HepG2 (cell line): ENCODE data around the gene RDH14. TPM values are rescaled to one million over a fixed set of nuclear protein-coding genes. Genes with fewer than 3 reads are reported as not detected.

Experiments used
- FOSL2 ChIP-seq: sonication (generic); formaldehyde crosslinking; IDR thresholded peaks from 2 replicates; pipeline ENCODE4 v1.4.0; 2020; ENCODE audit warnings: missing genetic modification reagents
- MAZ ChIP-seq, 2 experiments: sonication (generic) in 1 of 2; formaldehyde crosslinking in 1 of 2; IDR thresholded peaks; 2 replicates each; pipeline versions ENCODE4 v1.5.0 to v1.6.1; 2012 to 2020; ENCODE audit warnings: low read depth in 2 of 2, mild to moderate bottlenecking in 2 of 2, borderline replicate concordance in 1 of 2, improper control_type of control experiment in 1 of 2, low read length in 1 of 2, missing genetic modification reagents in 1 of 2, moderate library complexity in 1 of 2
- PCBP1 ChIP-seq: fragments of 200-400 bp; formaldehyde crosslinking; IDR thresholded peaks from 2 replicates; pipeline ENCODE4 v1.6.1; 2017; ENCODE audit warnings: mild to moderate bottlenecking, low read depth, low read length, borderline replicate concordance
- TEAD3 ChIP-seq: optimal IDR thresholded peaks from 2 replicates; pipeline ENCODE3; 2016; ENCODE audit warnings: borderline replicate concordance
- ZNF20 ChIP-seq: sonication (generic); formaldehyde crosslinking; IDR thresholded peaks from 2 replicates; pipeline ENCODE4 v1.4.0; 2020; ENCODE audit warnings: mild to moderate bottlenecking, moderate library complexity, missing genetic modification reagents
- ZNF468 ChIP-seq: sonication (generic); formaldehyde crosslinking; IDR thresholded peaks from 2 replicates; pipeline ENCODE4 v1.8.0; 2022; ENCODE audit warnings: mild to moderate bottlenecking, moderate library complexity, missing genetic modification reagents
- ZNF546 ChIP-seq: sonication (generic); formaldehyde crosslinking; conservative IDR thresholded peaks from 2 replicates; pipeline ENCODE4 v1.8.1; 2023; ENCODE audit warnings: mild to moderate bottlenecking, missing genetic modification reagents
- ZSCAN31 ChIP-seq: sonication (generic); formaldehyde crosslinking; IDR thresholded peaks from 2 replicates; pipeline ENCODE4 v1.5.0; 2020; ENCODE audit warnings: low read depth, mild to moderate bottlenecking, missing genetic modification reagents
- polyA plus RNA-seq, 8 experiments: library from polyadenylated mRNA; depleted of rRNA in 3 of 8; stranded (reverse) in 7 of 8; unstranded in 1 of 8; fragments of >200 nt; fragmentation: Illumina TruSeq in 4 of 8; extraction: Trizol in 4 of 8; gene quantifications; 2 replicates each; pipeline versions ENCODE4 v1.2.1 to v1.2.3, GENCODE V29; 2011 to 2016; ENCODE audit warnings: low read depth in 4 of 8, missing spikeins in 1 of 8, mixed read lengths in 1 of 8; ENCODE audit not compliant: insufficient read depth in 1 of 8
- total RNA-seq, 5 experiments: library from RNA; depleted of rRNA; stranded (reverse); fragments of >200 nt; fragmentation: Illumina TruSeq; extraction: Trizol; gene quantifications; 2 replicates each; pipeline ENCODE4 v1.2.3, GENCODE V29; 2016; ENCODE audit warnings: low read depth in 1 of 5
- TF ChIP-seq, protein P1 (sequence below): sonication (generic); formaldehyde crosslinking; IDR thresholded peaks from 2 replicates; pipeline ENCODE4 v1.4.0; 2020; ENCODE audit warnings: mild to moderate bottlenecking, missing genetic modification reagents
- TF ChIP-seq, protein P2 (sequence below): sonication (generic); IDR thresholded peaks from 2 replicates; pipeline ENCODE4 v1.6.1; 2016; ENCODE audit warnings: low read depth, borderline replicate concordance
- TF ChIP-seq, protein P3 (sequence below): sonication (generic); formaldehyde crosslinking; IDR thresholded peaks from 2 replicates; pipeline ENCODE4 v1.4.0; 2020; ENCODE audit warnings: missing genetic modification reagents, borderline replicate concordance
- TF ChIP-seq, protein P4 (sequence below): sonication (generic); formaldehyde crosslinking; IDR thresholded peaks from 2 replicates; pipeline ENCODE4 v1.4.0; 2020; ENCODE audit warnings: missing genetic modification reagents
- TF ChIP-seq, protein P5 (sequence below): sonication (generic); formaldehyde crosslinking; IDR thresholded peaks from 2 replicates; pipeline ENCODE4 v1.4.0; 2020; ENCODE audit warnings: missing genetic modification reagents, mild to moderate bottlenecking, borderline replicate concordance

The RDH14 gene
- total and polyA plus RNA-seq, 2 of the 13 experiments (the other 11 are each of a cell fraction or from before 2014, with no cell fraction given), result 27.4 to 39.9 TPM

DNA sequence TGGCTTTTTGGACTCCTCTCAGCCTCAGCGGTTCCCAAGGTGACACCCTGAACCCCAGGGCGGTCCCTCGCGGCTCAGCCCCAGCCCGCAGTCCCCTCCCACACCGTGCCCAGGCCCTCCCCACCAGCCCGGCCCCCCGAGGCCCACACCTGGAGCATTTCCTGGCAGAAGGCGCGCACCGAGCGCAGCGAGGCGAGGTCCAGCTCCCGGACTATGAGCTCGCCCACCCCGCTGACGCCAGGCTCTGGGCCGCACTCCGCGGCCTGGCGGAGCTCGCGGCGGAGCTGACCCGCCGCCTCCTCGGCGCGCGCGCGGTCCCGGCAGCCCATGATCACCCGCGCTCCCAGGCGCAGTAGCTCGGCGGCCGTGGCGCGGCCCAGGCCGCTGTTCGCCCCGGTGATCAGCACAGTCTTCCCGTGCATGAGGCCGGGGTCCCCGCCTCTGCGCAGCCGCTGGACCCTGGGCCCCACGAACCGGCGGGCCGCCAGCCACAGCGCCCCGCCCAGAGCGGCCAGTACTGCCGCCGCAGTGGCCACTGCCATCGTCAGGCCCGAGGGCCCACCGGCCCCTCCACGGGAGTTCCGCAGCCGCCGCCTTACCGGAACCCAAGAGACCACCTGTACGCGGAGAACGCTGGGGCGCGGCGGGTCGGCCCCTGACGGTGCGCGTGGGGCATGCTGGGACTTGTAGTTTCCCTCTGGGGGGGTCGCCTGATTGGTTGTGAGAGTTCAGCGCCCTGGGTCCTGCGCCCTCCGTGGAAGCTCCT, at the start of gene RDH14 (continued):
- TF ChIP-seq, protein P1, sequence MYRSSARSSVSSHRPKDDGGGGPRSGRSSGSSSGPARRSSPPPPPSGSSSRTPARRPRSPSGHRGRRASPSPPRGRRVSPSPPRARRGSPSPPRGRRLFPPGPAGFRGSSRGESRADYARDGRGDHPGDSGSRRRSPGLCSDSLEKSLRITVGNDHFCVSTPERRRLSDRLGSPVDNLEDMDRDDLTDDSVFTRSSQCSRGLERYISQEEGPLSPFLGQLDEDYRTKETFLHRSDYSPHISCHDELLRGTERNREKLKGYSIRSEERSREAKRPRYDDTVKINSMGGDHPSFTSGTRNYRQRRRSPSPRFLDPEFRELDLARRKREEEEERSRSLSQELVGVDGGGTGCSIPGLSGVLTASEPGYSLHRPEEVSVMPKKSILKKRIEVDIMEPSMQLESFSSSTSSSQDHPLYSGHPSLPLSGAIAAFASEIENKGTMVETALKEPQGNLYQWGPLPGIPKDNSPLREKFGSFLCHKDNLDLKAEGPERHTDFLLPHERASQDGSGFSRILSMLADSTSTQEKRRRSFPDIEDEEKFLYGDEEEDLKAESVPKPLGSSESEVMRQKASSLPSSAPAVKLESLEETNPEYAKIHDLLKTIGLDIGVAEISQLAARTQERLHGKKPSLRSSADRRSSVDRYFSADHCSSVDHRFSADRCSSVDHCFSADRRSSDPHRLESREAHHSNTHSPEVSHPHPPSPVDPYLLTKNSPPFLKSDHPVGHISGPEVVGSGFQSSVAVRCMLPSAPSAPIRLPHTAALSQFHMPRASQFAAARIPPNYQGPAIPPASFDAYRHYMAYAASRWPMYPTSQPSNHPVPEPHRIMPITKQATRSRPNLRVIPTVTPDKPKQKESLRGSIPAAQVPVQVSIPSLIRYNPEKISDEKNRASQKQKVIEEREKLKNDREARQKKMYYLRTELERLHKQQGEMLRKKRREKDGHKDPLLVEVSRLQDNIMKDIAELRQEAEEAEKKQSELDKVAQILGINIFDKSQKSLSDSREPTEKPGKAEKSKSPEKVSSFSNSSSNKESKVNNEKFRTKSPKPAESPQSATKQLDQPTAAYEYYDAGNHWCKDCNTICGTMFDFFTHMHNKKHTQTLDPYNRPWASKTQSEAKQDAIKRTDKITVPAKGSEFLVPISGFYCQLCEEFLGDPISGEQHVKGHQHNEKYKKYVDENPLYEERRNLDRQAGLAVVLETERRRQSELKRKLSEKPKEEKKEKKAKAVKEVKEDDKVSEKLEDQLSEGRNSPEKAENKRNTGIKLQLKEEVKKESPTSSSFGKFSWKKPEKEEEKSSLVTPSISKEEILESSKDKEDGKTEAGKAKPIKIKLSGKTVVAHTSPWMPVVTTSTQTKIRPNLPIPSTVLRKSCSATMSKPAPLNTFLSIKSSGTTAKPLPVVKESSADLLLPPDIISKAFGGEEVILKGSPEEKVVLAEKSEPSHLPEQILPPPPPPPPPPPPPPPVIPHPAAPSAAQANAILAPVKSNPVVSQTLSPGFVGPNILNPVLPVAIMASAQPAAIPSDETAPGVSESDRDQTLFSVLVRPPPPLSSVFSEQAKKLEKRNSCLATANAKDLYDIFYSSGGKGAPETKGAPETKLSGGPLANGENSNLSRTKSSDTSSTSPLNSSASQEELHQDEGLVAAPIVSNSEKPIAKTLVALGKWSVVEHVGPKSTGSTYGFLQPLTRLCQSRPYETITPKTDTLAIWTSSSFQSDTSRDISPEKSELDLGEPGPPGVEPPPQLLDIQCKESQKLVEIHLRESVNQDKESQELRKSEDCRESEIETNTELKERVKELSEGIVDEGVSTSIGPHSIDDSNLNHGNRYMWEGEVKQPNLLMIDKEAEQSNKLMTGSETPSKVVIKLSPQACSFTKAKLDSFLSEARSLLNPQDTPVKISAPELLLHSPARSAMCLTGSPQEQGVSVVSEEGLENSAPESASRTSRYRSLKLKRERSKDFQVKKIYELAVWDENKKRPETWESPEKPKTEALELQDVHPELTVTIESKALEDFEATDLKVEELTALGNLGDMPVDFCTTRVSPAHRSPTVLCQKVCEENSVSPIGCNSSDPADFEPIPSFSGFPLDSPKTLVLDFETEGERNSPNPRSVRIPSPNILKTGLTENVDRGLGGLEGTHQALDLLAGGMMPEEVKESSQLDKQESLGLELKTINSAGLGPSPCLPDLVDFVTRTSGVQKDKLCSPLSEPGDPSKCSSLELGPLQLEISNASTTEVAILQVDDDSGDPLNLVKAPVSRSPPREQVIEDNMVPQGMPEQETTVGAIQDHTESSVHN, result no peak; the same call in 1 of the 2 replicates
- TF ChIP-seq, protein P2, sequence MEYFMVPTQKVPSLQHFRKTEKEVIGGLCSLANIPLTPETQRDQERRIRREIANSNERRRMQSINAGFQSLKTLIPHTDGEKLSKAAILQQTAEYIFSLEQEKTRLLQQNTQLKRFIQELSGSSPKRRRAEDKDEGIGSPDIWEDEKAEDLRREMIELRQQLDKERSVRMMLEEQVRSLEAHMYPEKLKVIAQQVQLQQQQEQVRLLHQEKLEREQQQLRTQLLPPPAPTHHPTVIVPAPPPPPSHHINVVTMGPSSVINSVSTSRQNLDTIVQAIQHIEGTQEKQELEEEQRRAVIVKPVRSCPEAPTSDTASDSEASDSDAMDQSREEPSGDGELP, result peak; percentile 91
- TF ChIP-seq, protein P3, sequence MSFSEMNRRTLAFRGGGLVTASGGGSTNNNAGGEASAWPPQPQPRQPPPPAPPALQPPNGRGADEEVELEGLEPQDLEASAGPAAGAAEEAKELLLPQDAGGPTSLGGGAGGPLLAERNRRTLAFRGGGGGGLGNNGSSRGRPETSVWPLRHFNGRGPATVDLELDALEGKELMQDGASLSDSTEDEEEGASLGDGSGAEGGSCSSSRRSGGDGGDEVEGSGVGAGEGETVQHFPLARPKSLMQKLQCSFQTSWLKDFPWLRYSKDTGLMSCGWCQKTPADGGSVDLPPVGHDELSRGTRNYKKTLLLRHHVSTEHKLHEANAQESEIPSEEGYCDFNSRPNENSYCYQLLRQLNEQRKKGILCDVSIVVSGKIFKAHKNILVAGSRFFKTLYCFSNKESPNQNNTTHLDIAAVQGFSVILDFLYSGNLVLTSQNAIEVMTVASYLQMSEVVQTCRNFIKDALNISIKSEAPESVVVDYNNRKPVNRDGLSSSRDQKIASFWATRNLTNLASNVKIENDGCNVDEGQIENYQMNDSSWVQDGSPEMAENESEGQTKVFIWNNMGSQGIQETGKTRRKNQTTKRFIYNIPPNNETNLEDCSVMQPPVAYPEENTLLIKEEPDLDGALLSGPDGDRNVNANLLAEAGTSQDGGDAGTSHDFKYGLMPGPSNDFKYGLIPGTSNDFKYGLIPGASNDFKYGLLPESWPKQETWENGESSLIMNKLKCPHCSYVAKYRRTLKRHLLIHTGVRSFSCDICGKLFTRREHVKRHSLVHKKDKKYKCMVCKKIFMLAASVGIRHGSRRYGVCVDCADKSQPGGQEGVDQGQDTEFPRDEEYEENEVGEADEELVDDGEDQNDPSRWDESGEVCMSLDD (CRISPR knock-in tag), result peak; percentile 61
- TF ChIP-seq, protein P4, sequence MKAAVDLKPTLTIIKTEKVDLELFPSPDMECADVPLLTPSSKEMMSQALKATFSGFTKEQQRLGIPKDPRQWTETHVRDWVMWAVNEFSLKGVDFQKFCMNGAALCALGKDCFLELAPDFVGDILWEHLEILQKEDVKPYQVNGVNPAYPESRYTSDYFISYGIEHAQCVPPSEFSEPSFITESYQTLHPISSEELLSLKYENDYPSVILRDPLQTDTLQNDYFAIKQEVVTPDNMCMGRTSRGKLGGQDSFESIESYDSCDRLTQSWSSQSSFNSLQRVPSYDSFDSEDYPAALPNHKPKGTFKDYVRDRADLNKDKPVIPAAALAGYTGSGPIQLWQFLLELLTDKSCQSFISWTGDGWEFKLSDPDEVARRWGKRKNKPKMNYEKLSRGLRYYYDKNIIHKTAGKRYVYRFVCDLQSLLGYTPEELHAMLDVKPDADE (CRISPR knock-in tag), result no peak
- TF ChIP-seq PCBP1, result no peak
- peak; percentile 68 for TF ChIP-seq FOSL2
- TF ChIP-seq TEAD3 (CRISPR knock-in tag), result peak; percentile 76
- TF ChIP-seq, protein P5, sequence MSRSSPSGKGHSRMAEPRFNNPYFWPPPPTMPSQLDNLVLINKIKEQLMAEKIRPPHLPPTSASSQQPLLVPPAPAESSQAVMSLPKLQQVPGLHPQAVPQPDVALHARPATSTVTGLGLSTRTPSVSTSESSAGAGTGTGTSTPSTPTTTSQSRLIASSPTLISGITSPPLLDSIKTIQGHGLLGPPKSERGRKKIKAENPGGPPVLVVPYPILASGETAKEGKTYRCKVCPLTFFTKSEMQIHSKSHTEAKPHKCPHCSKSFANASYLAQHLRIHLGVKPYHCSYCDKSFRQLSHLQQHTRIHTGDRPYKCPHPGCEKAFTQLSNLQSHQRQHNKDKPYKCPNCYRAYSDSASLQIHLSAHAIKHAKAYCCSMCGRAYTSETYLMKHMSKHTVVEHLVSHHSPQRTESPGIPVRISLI (CRISPR knock-in tag), result peak; percentile 36; the same call in 1 of the 2 replicates
- TF ChIP-seq ZNF468 (CRISPR knock-in tag), result peak; percentile 85; the same call in 1 of the 2 replicates
- TF ChIP-seq ZSCAN31 (CRISPR knock-in tag), result peak; percentile 94
- TF ChIP-seq MAZ (IDR thresholded peaks at IDR 0.05; ENCODE audit: borderline replicate concordance, low read depth, low read length), result peak; percentile 75
- peak; percentile 95 for TF ChIP-seq MAZ (CRISPR knock-in tag; IDR thresholded peaks at IDR 0.05; ENCODE audit: low read depth)
- peak; percentile 99 for TF ChIP-seq ZNF546
- no peak for TF ChIP-seq ZNF20 (CRISPR knock-in tag)
